Central memory CD4-positive, alpha-beta T cell (primary cell): ENCODE measurements around the gene CHRM5.
"Not testable (repeated sequence)": the region's sequence is repeated elsewhere in the genome, so short reads cannot be mapped to it uniquely, and the experiment has no call there.

Source experiments
- DNase-seq: peaks from one replicate; pipeline ENCODE4 v3.0.0; 2022

CHRM5 gene

GRCh38 chr15:34043813-34044212 lies 75.5 kb downstream of the CHRM5 start:
- DNase-seq, result no peak

GRCh38 chr15:34046471-34047145 lies 78.3 kb downstream of the CHRM5 start:
- DNase-seq, result no peak

- DNase-seq, result no peak
Measured at GRCh38 chr15:34047893-34048775, 79.8 kb downstream of the CHRM5 start.

- DNase-seq, result no peak
Measured at GRCh38 chr15:34049112-34049511, 80.8 kb downstream of the CHRM5 start.

GRCh38 chr15:34050385-34050784 lies 82.1 kb downstream of the CHRM5 start:
- DNase-seq, result not testable (repeated sequence)

GRCh38 chr15:34054081-34054707 lies 85.9 kb downstream of the CHRM5 start:
- DNase-seq, result no peak

GRCh38 chr15:34055868-34056595 lies 87.7 kb downstream of the CHRM5 start:
- no peak for DNase-seq

- DNase-seq, result no peak
Measured at GRCh38 chr15:34056911-34057310, 88.6 kb downstream of the CHRM5 start.

GRCh38 chr15:34059476-34059875 lies 91.2 kb downstream of the CHRM5 start:
- DNase-seq, result no peak

GRCh38 chr15:34059946-34060345 lies 91.6 kb downstream of the CHRM5 start:
- DNase-seq, result no peak

GRCh38 chr15:34064438-34064837 lies 96.1 kb downstream of the CHRM5 start:
- DNase-seq, result no peak

GRCh38 chr15:34065261-34065660 lies 97.0 kb downstream of the CHRM5 start:
- DNase-seq, result no peak

- no peak for DNase-seq
Measured at GRCh38 chr15:34065941-34066340, 97.6 kb downstream of the CHRM5 start.

- DNase-seq, result no peak
Measured at GRCh38 chr15:34070003-34070402, 101.7 kb downstream of the CHRM5 start.

GRCh38 chr15:34076785-34077184 lies 108.5 kb downstream of the CHRM5 start:
- no peak for DNase-seq

GRCh38 chr15:34078900-34079299 lies 110.6 kb downstream of the CHRM5 start:
- no peak for DNase-seq

- no peak for DNase-seq
Measured at GRCh38 chr15:34079904-34080303, 111.6 kb downstream of the CHRM5 start.

- no peak for DNase-seq
Measured at GRCh38 chr15:34084086-34084485, 115.8 kb downstream of the CHRM5 start.

GRCh38 chr15:34085746-34086145 lies 117.4 kb downstream of the CHRM5 start:
- DNase-seq, result no peak

GRCh38 chr15:34099914-34100313 lies 131.6 kb downstream of the CHRM5 start:
- DNase-seq, result no peak

- DNase-seq, result peak; percentile 99
Measured at GRCh38 chr15:34101366-34102174, 133.3 kb downstream of the CHRM5 start, which contains the start of the genes EMC7 and PGBD4. TSS of gene EMC7 (minus strand) at chr15:34101862. CDS start at chr15:34101839, 23 bp downstream. TSS of gene PGBD4 (plus strand) at chr15:34102083. CDS start at chr15:34102532, 449 bp downstream.
